Fibroblast of villous mesenchyme (primary cell): ENCODE results near the gene RNPEPL1. TPM values are rescaled to one million over a fixed set of nuclear protein-coding genes. Genes with fewer than 3 reads are reported as not detected.

ENCODE experiments used
- DNase-seq: peaks from one replicate; pipeline ENCODE4 v3.0.0-alpha.2; 2010; ENCODE audit warnings: low read depth
- H3K4me3 ChIP-seq: 2 replicates; pipeline ENCODE4 v1.5.1; 2011; ENCODE audit warnings: low read depth, mild to moderate bottlenecking, low read length
- CTCF ChIP-seq: IDR thresholded peaks from 2 replicates; pipeline ENCODE4 v1.5.1; 2012; ENCODE audit warnings: low read depth, mild to moderate bottlenecking, low read length; ENCODE audit not compliant: insufficient read depth
- total RNA-seq: library from RNA; depleted of rRNA; stranded (reverse); fragments of >200 nt; gene quantifications from 2 replicates; pipeline ENCODE4 v1.2.3, GENCODE V29; 2012

RNPEPL1 gene
- total RNA-seq, 1 donor: 9.5 TPM

GRCh38 chr2:240604291-240604938 is 36.1 kb downstream of the RNPEPL1 start:
- no peak overlapping the region for H3K4me3 ChIP-seq
- peak; percentile 64 for TF ChIP-seq CTCF
- peak; percentile 61 for DNase-seq

GRCh38 chr2:240604939-240605716 is 36.8 kb downstream of the RNPEPL1 start:
- no peak for TF ChIP-seq CTCF
- H3K4me3 ChIP-seq: no peak overlapping the region
- no peak for DNase-seq

- no peak for TF ChIP-seq CTCF
- DNase-seq: no peak
- no peak overlapping the region for H3K4me3 ChIP-seq
Measured at GRCh38 chr2:240605867-240606743, 37.8 kb downstream of the RNPEPL1 start.

GRCh38 chr2:240611601-240612210 is 43.4 kb downstream of the RNPEPL1 start:
- no peak overlapping the region for H3K4me3 ChIP-seq
- DNase-seq: no peak
- TF ChIP-seq CTCF: no peak

GRCh38 chr2:240613781-240614180 is 45.5 kb downstream of the RNPEPL1 start:
- DNase-seq: no peak

More at GRCh38 chr2:240613781-240614180, 45.5 kb downstream of the RNPEPL1 start:
- TF ChIP-seq CTCF: no peak
- H3K4me3 ChIP-seq: no peak overlapping the region
